Measurements from ENCODE around the gene HEXIM2. TPM values are rescaled to one million over a fixed set of nuclear protein-coding genes. Genes with fewer than 3 reads are reported as not detected.

The HEXIM2 gene
- total RNA-seq, 1 experiment from 2014 or later: 12.5 TPM

DNA sequence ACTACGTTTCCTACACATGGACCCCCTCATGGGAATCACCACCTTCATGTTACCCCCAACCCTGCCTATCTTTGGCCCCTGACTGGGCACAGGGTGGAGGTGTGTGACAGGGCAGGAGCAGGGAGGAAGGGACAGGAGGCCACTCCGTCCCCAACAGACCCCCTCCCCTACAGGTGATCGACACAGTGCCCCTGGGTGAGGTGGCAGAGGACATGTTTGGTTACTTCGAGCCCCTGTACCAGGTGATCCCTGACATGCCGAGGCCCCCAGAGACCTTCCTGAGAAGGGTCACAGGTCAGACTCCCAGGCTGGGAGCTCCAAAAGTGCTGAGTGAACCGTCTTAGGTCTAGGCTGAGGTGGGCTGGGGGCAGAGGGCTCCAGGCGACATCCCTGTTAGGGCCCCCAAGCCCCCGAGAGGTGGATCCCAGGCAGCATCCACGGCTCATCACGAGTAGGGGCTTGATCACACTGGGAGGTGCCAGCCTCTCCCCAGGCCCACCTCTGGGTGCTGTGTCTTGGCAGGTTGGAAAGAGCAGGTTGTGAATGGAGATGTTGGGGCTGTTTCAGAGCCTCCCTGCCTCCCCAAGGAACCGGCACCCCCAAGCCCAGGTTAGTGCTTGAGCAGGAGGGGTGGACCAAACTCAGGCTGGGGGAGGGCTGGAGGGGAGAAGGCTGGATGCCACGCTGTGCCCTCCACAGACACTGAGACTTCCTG lies 24.7 kb upstream of the HEXIM2 start:
- no peak overlapping the region for H3K9ac ChIP-seq (ENCODE audit: extremely low read depth, insufficient read length, low read length)
- no peak overlapping the region for H2BK15ac ChIP-seq (ENCODE audit: low read depth, low read length)
- H3K56ac ChIP-seq (ENCODE audit: insufficient read length, low read depth, low read length): no peak overlapping the region
- no peaks in the 10 kb centered on the region for H3K9me3 ChIP-seq (ENCODE audit: control insufficient read depth, low read depth, low read length)
- Mint-ChIP-seq H3K27me3 (ENCODE audit: low read depth) (peaks cover 1% of the 10 kb centered on the region; the same call in 1 of the 2 replicates), H3K36me3 (ENCODE audit: insufficient read depth in 1 of 3, low read depth in 3 of 3) (peaks cover 3 to 6% (median 4%) of the 10 kb centered on the region in 3 experiments; a peak in 5 of 7 replicates), H3K4me3 (peak overlapping the region in 1 of 2 experiments; percentile 70; a peak in 1 of 5 replicates), H3K9me3 (peaks cover 3 to 5% of the 10 kb centered on the region in 2 experiments; a peak in 4 of 5 replicates), H3K27ac (no peak overlapping the region), H3K4me1 (peaks cover 8 to 17% of the 10 kb centered on the region in 2 experiments)
- H3T11ph ChIP-seq (ENCODE audit: low read length): no peak overlapping the region
- H2BK12ac ChIP-seq (ENCODE audit: insufficient read length, low read depth, low read length): no peak overlapping the region
- H3K4ac ChIP-seq (ENCODE audit: low read depth, low read length): no peak overlapping the region
- no peak overlapping the region for H3K4me2 ChIP-seq (ENCODE audit: insufficient read depth, insufficient read length, low read length)
- no CpG with 5 or more reads among the region's 12 CpGs for WGBS (ENCODE audit: extremely low coverage, insufficient read length, low lambda C conversion rate)
- no peaks in the 10 kb centered on the region for H3K27me3 ChIP-seq (ENCODE audit: insufficient read depth, low read length)
- no peak overlapping the region for H3K27ac ChIP-seq (ENCODE audit: insufficient read length, low read depth, low read length)
- no peak overlapping the region for H2AFZ ChIP-seq (ENCODE audit: low read length)
- H3K23ac ChIP-seq (ENCODE audit: insufficient read length, low read depth, low read length): no peak overlapping the region
- H3K79me1 ChIP-seq (ENCODE audit: insufficient read depth, low read depth, low read length, poor library complexity, severe bottlenecking): no peaks in the 10 kb centered on the region
- no peak overlapping the region for H3K14ac ChIP-seq (ENCODE audit: insufficient read depth, low read length)
- H3K18ac ChIP-seq (ENCODE audit: insufficient read length, low read depth, low read length): no peak overlapping the region
- H2BK120ac ChIP-seq (ENCODE audit: low read depth, low read length, poor library complexity, severe bottlenecking): no peak overlapping the region
- H4K91ac ChIP-seq (ENCODE audit: insufficient read length, low read depth, low read length): no peak overlapping the region
- no peaks in the 10 kb centered on the region for H4K20me1 ChIP-seq (ENCODE audit: control insufficient read depth, insufficient read depth, insufficient read length)
- H3K79me2 ChIP-seq (ENCODE audit: insufficient read depth, low read length): no peaks in the 10 kb centered on the region
- TF ChIP-seq, protein P1, sequence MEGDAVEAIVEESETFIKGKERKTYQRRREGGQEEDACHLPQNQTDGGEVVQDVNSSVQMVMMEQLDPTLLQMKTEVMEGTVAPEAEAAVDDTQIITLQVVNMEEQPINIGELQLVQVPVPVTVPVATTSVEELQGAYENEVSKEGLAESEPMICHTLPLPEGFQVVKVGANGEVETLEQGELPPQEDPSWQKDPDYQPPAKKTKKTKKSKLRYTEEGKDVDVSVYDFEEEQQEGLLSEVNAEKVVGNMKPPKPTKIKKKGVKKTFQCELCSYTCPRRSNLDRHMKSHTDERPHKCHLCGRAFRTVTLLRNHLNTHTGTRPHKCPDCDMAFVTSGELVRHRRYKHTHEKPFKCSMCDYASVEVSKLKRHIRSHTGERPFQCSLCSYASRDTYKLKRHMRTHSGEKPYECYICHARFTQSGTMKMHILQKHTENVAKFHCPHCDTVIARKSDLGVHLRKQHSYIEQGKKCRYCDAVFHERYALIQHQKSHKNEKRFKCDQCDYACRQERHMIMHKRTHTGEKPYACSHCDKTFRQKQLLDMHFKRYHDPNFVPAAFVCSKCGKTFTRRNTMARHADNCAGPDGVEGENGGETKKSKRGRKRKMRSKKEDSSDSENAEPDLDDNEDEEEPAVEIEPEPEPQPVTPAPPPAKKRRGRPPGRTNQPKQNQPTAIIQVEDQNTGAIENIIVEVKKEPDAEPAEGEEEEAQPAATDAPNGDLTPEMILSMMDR (conservative IDR thresholded peaks at IDR 0.05): no peak
- no peak for DNase-seq
- H3K4me1 ChIP-seq (ENCODE audit: insufficient read depth, low read length): no peaks in the 10 kb centered on the region
- H2BK20ac ChIP-seq (ENCODE audit: low read depth, low read length, poor library complexity, severe bottlenecking): no peak overlapping the region
- no peak overlapping the region for H2BK5ac ChIP-seq (ENCODE audit: insufficient read length, low read length)
- no peak overlapping the region for H4K5ac ChIP-seq (ENCODE audit: insufficient read length, low read depth, low read length)
- H3K23me2 ChIP-seq (ENCODE audit: insufficient read length, low read depth, low read length, poor library complexity, severe bottlenecking): peaks cover 14% of the 10 kb centered on the region
- no peak overlapping the region for H2AK5ac ChIP-seq (ENCODE audit: insufficient read length, low read length)
- no peak overlapping the region for H4K8ac ChIP-seq (replicated peaks; ENCODE audit: insufficient read length, low read depth, low read length)
